Natural killer cell (primary cell): Measurements from ENCODE around the gene MPND. TPM values are rescaled to one million over a fixed set of nuclear protein-coding genes. Genes with fewer than 3 reads are reported as not detected.

ENCODE experiments used
- ATAC-seq, 3 donors: fragments of 150-1000 bp in 2 of 3; fragments of 200-7000 bp in 1 of 3; cut with Tn5 transposase; 1 replicate in 1 of 3; 2 replicates in 2 of 3; pipeline ENCODE4 v1.10.0; 2021; ENCODE audit warnings: mild to moderate bottlenecking in 2 of 3, moderate library complexity in 2 of 3
- DNase-seq, 2 donors: peaks; one replicate each; pipeline versions ENCODE4 v3.0.0 to v3.0.0-alpha.2; 2013 to 2021; ENCODE audit warnings: mixed read lengths in 1 of 2
- H3K27ac ChIP-seq: one replicate; pipeline ENCODE4 v1.5.1; 2013; ENCODE audit warnings: mild to moderate bottlenecking, low read length
- H3K27me3 ChIP-seq: one replicate; pipeline ENCODE4 v1.6.1; 2013; ENCODE audit warnings: low read length; ENCODE audit not compliant: control insufficient read depth, insufficient read depth
- H3K36me3 ChIP-seq: one replicate; pipeline ENCODE4 v1.6.1; 2013; ENCODE audit warnings: low read length; ENCODE audit not compliant: control insufficient read depth, insufficient read depth
- H3K4me1 ChIP-seq: one replicate; pipeline ENCODE4 v1.6.1; 2013; ENCODE audit warnings: low read length; ENCODE audit not compliant: control insufficient read depth, insufficient read depth
- H3K4me3 ChIP-seq: one replicate; pipeline ENCODE4 v1.5.1; 2013; ENCODE audit warnings: low read length
- H3K9me3 ChIP-seq: one replicate; pipeline ENCODE4 v1.6.1; 2013; ENCODE audit warnings: low read length; ENCODE audit not compliant: control insufficient read depth, insufficient read depth
- H3K27ac Mint-ChIP-seq, 2 donors: one replicate each; pipeline ENCODE4 v1.8.0; 2022; ENCODE audit warnings: mild to moderate bottlenecking in 2 of 2, mixed read lengths in 2 of 2, moderate library complexity in 1 of 2
- H3K27me3 Mint-ChIP-seq, 2 donors: one replicate each; pipeline ENCODE4 v1.8.0; 2022; ENCODE audit warnings: low read depth in 2 of 2, mixed read lengths in 2 of 2
- H3K36me3 Mint-ChIP-seq: one replicate; pipeline ENCODE4 v1.8.0; 2022; ENCODE audit warnings: mixed read lengths
- H3K4me1 Mint-ChIP-seq, 2 donors: one replicate each; pipeline ENCODE4 v1.8.0; 2022; ENCODE audit warnings: mixed read lengths in 2 of 2
- H3K4me3 Mint-ChIP-seq: one replicate; pipeline ENCODE4 v1.8.0; 2022; ENCODE audit warnings: mild to moderate bottlenecking, moderate library complexity, mixed read lengths
- H3K9me3 Mint-ChIP-seq, 2 donors: one replicate each; pipeline ENCODE4 v1.8.0; 2022; ENCODE audit warnings: mixed read lengths in 2 of 2
- CTCF ChIP-seq: fragments of 200-600 bp; IDR thresholded peaks from one replicate; pipeline ENCODE4 v1.8.0; 2022; ENCODE audit warnings: antibody characterized with exemption
- WGBS: methylation state at CpG from one replicate; pipeline ENCODE4 v1.1.7; 2013; ENCODE audit warnings: missing lambda C conversion rate; ENCODE audit not compliant: insufficient coverage; 5-methylcytosine and 5-hydroxymethylcytosine counted together
- intact Hi-C: fragments of 100-400 bp; cut with micrococcal nuclease; formaldehyde crosslinking; loops from one replicate; pipeline ENCODE4 v1.14.2; 2022
- total RNA-seq, 4 donors: library from RNA; stranded (reverse); fragments of 120-200 nt in 1 of 4; gene quantifications; one replicate each; pipeline versions ENCODE4 v1.2.3 to v1.2.4, GENCODE V29; 2013 to 2022

MPND gene
- total RNA-seq, 3 donors from 2014 or later (not counting 1 experiment from before 2014, with no cell fraction given): 30.4 to 38.4 (median 31.1) TPM

- Mint-ChIP-seq H3K36me3 (no peaks in the 10 kb centered on the region), H3K4me1 (peaks cover 22 to 56% of the 10 kb centered on the region in 2 donors), H3K27me3 (no peaks in the 10 kb centered on the region), H3K27ac (peak overlapping the region; percentile 79 to 92), H3K4me3 (peak overlapping the region; percentile 93), H3K9me3 (no peaks in the 10 kb centered on the region)
- Histone ChIP-seq H3K4me3 (peak overlapping the region; percentile 90), H3K27ac (peak overlapping the region; percentile 57), H3K36me3 (no peaks in the 10 kb centered on the region), H3K9me3 (no peaks in the 10 kb centered on the region), H3K4me1 (peaks cover 50% of the 10 kb centered on the region), H3K27me3 (no peaks in the 10 kb centered on the region)
- WGBS: 6% methylated on average over 10 of the region's 10 CpGs
- DNase-seq (no peak), ATAC-seq (no peak)
- TF ChIP-seq CTCF: no peak
- intact Hi-C loops: loop anchor here (1.0 to 5.0 kb wide), 4 partner anchors 14 to 95 kb away; partner anchors contain the start of genes SH3GL1 and YJU2
Observed at GRCh38 chr19:4342314-4342614, 1.1 kb upstream of the MPND start.

GRCh38 chr19:4342615-4343369 is 570 bp upstream of the MPND start:
- WGBS: under 1% methylated on average over 39 of the region's 39 CpGs
- peak overlapping the region; percentile 90 for H3K4me3 ChIP-seq
- intact Hi-C loops: loop anchor here (1.0 to 5.0 kb wide), 4 partner anchors 14 to 95 kb away; partner anchors contain the start of genes SH3GL1 and YJU2

GRCh38 chr19:4345342-4346019 is 2.1 kb downstream of the MPND start:
- ATAC-seq (no peak), DNase-seq (no peak)
- H3K27ac ChIP-seq: no peak overlapping the region
- H3K36me3 ChIP-seq: peaks cover 3% of the 10 kb centered on the region
- Mint-ChIP-seq H3K4me1 (peaks cover 16 to 56% of the 10 kb centered on the region in 2 donors), H3K27me3 (no peaks in the 10 kb centered on the region), H3K36me3 (no peaks in the 10 kb centered on the region), H3K4me3 (peak overlapping the region; percentile 61), H3K9me3 (no peaks in the 10 kb centered on the region), H3K27ac (peak overlapping the region; percentile 27 to 69)
- H3K4me1 ChIP-seq: peaks cover 57% of the 10 kb centered on the region
- WGBS: 99% methylated on average over 15 of the region's 15 CpGs
- intact Hi-C loops: no loop called here
- no peaks in the 10 kb centered on the region for H3K9me3 ChIP-seq
- no peak for TF ChIP-seq CTCF
- H3K27me3 ChIP-seq: no peaks in the 10 kb centered on the region
- no peak overlapping the region for H3K4me3 ChIP-seq

More at GRCh38 chr19:4342615-4343369, 570 bp upstream of the MPND start:
- ATAC-seq: peak; percentile 79 to 92 (median 80)
- Mint-ChIP-seq H3K27ac (peak overlapping the region; percentile 79 to 92), H3K36me3 (no peaks in the 10 kb centered on the region), H3K4me1 (peaks cover 24 to 59% of the 10 kb centered on the region in 2 donors), H3K27me3 (no peaks in the 10 kb centered on the region), H3K9me3 (no peaks in the 10 kb centered on the region), H3K4me3 (peak overlapping the region; percentile 93)
- Histone ChIP-seq H3K4me1 (peaks cover 51% of the 10 kb centered on the region), H3K27ac (peak overlapping the region; percentile 89), H3K27me3 (no peaks in the 10 kb centered on the region), H3K36me3 (no peaks in the 10 kb centered on the region), H3K9me3 (no peaks in the 10 kb centered on the region)
- peak; percentile 87 to 98 for DNase-seq
- peak; percentile 27 for TF ChIP-seq CTCF
